ENCODE results near the gene HCAR2.
"Not testable (repeated sequence)": the region's sequence is repeated elsewhere in the genome, so short reads cannot be mapped to it uniquely, and the experiment has no call there.

HCAR2 gene

GRCh38 chr12:122702890-122703611 is at the start of gene HCAR2:
HCAR2 (minus strand) TSS chr12:122703357; CDS start chr12:122703283, 74 bp downstream.
- not testable (repeated sequence) for DNase-seq (ENCODE audit: low spot score)

GRCh38 chr12:122752464-122753318 is 49.5 kb upstream of the HCAR2 start, which contains the start of gene DENR:
DENR (plus strand) TSS chr12:122752824; CDS start chr12:122753702, 878 bp downstream.
- peak; percentile 96 for DNase-seq (ENCODE audit: low spot score)

- not testable (repeated sequence) for DNase-seq (ENCODE audit: low spot score)
Measured at GRCh38 chr12:122750781-122751515, 47.8 kb upstream of the HCAR2 start.

GRCh38 chr12:122749569-122750332 is 46.6 kb upstream of the HCAR2 start:
- no peak for DNase-seq (ENCODE audit: low spot score)

GRCh38 chr12:122747224-122748135 is 44.3 kb upstream of the HCAR2 start:
- DNase-seq (ENCODE audit: low spot score): no peak

- DNase-seq (ENCODE audit: low spot score): no peak
Measured at GRCh38 chr12:122743895-122744525, 40.9 kb upstream of the HCAR2 start.

- DNase-seq (ENCODE audit: low spot score): no peak
Measured at GRCh38 chr12:122740351-122740750, 37.2 kb upstream of the HCAR2 start.

GRCh38 chr12:122738571-122738970 is 35.4 kb upstream of the HCAR2 start:
- no peak for DNase-seq (ENCODE audit: low spot score)

- no peak for DNase-seq (ENCODE audit: low spot score)
Measured at GRCh38 chr12:122732611-122733010, 29.5 kb upstream of the HCAR2 start.

GRCh38 chr12:122732170-122732569 is 29.0 kb upstream of the HCAR2 start:
- no peak for DNase-seq (ENCODE audit: low spot score)

- DNase-seq (ENCODE audit: low spot score): no peak
Measured at GRCh38 chr12:122730215-122731014, 27.3 kb upstream of the HCAR2 start, which contains the start of gene HCAR1. HCAR1 (minus strand) TSS chr12:122730844; CDS start chr12:122730339, 505 bp downstream.

- no peak for DNase-seq (ENCODE audit: low spot score)
Measured at GRCh38 chr12:122729583-122730214, 26.5 kb upstream of the HCAR2 start.

- DNase-seq (ENCODE audit: low spot score): peak; percentile 16
Measured at GRCh38 chr12:122726080-122726558, 23.0 kb upstream of the HCAR2 start.

- no peak for DNase-seq (ENCODE audit: low spot score)
Measured at GRCh38 chr12:122725452-122726079, 22.4 kb upstream of the HCAR2 start.

- DNase-seq (ENCODE audit: low spot score): no peak
Measured at GRCh38 chr12:122724641-122725243, 21.6 kb upstream of the HCAR2 start.

GRCh38 chr12:122722387-122722786 is 19.2 kb upstream of the HCAR2 start:
- no peak for DNase-seq (ENCODE audit: low spot score)

GRCh38 chr12:122721057-122721545 is 17.9 kb upstream of the HCAR2 start:
- DNase-seq (ENCODE audit: low spot score): no peak

All from germinal center (tissue), 1 donor.